ENCODE data around the gene MYPOP. TPM values are rescaled to one million over a fixed set of nuclear protein-coding genes. Genes with fewer than 3 reads are reported as not detected.

Gene MYPOP
- polyA plus RNA-seq, 3 donors: 0.08 to 5.9 (median 0.39) TPM

DNA sequence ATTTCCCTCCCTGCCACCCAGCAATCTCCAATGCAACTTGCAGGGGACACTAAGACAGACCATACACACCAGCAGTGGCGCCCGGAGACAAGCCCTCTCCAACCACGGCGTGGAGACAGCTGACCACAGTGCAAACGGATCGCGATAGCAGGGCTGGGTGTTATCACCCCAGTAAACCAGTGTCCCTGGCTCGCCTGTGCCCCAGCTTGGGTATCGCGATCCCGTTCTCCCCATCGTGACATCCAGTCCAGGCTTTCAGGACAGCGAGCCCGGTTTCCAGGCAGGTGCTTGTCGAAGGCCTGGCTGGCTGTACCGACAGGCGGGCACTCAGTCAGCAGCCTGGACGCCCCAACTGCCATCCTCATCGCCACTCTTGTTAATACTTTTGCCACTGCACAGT lies 32.9 kb upstream of the MYPOP start:
- TF ChIP-seq, protein P1, sequence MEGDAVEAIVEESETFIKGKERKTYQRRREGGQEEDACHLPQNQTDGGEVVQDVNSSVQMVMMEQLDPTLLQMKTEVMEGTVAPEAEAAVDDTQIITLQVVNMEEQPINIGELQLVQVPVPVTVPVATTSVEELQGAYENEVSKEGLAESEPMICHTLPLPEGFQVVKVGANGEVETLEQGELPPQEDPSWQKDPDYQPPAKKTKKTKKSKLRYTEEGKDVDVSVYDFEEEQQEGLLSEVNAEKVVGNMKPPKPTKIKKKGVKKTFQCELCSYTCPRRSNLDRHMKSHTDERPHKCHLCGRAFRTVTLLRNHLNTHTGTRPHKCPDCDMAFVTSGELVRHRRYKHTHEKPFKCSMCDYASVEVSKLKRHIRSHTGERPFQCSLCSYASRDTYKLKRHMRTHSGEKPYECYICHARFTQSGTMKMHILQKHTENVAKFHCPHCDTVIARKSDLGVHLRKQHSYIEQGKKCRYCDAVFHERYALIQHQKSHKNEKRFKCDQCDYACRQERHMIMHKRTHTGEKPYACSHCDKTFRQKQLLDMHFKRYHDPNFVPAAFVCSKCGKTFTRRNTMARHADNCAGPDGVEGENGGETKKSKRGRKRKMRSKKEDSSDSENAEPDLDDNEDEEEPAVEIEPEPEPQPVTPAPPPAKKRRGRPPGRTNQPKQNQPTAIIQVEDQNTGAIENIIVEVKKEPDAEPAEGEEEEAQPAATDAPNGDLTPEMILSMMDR (IDR thresholded peaks at IDR 0.05): no peak
- H3K27ac ChIP-seq (ENCODE audit: low read depth in 1 of 2, low read length in 2 of 2): no peak overlapping the region
- Mint-ChIP-seq H3K27ac (no peak overlapping the region), H3K4me1 (no peaks in the 10 kb centered on the region), H3K4me3 (no peak overlapping the region), H3K9me3 (peaks cover 0 to 15% (median 10%) of the 10 kb centered on the region in 7 donors), H3K27me3 (ENCODE audit: low read depth in 3 of 3) (peaks cover 21 to 61% (median 52%) of the 10 kb centered on the region in 3 donors), H3K36me3 (no peaks in the 10 kb centered on the region)
- no peak for DNase-seq
- H3K9me3 ChIP-seq (replicated peaks in 1 of 2; ENCODE audit: control insufficient read depth in 1 of 2, insufficient read depth in 1 of 2, low read length in 2 of 2): peaks cover 3 to 9% of the 10 kb centered on the region in 2 donors
- H3K4me2 ChIP-seq (replicated peaks; ENCODE audit: extremely low read depth, low read length, poor library complexity, severe bottlenecking): no peak overlapping the region
- no peak overlapping the region for H3K4me3 ChIP-seq (replicated peaks in 1 of 3; ENCODE audit: low read depth in 2 of 3, low read length in 3 of 3)
- 80% methylated on average over 13 of the region's 19 CpGs for WGBS (ENCODE audit: insufficient coverage)
- H3K36me3 ChIP-seq (replicated peaks in 1 of 2; ENCODE audit: control insufficient read depth in 1 of 2, insufficient read depth in 2 of 2, low read length in 2 of 2): no peaks in the 10 kb centered on the region
- H3K27me3 ChIP-seq (ENCODE audit: control insufficient read depth in 2 of 2, insufficient read depth in 2 of 2, low read length in 2 of 2): peaks cover 9 to 29% of the 10 kb centered on the region in 2 donors
- H3K9ac ChIP-seq (ENCODE audit: insufficient read depth, low read length, poor library complexity, severe bottlenecking): no peak overlapping the region
- H3K4me1 ChIP-seq (ENCODE audit: control insufficient read depth in 1 of 2, insufficient read depth in 2 of 2, low read length in 2 of 2): no peaks in the 10 kb centered on the region
- no peaks in the 10 kb centered on the region for H4K20me1 ChIP-seq (ENCODE audit: insufficient read depth, low read length)
- no peaks in the 10 kb centered on the region for H3K79me2 ChIP-seq (ENCODE audit: insufficient read depth, low read length)
- intact Hi-C loops (cut with micrococcal nuclease): no loop called here
- H2AFZ ChIP-seq (ENCODE audit: insufficient read depth, low read depth, low read length, poor library complexity, severe bottlenecking): no peak overlapping the region

DNA sequence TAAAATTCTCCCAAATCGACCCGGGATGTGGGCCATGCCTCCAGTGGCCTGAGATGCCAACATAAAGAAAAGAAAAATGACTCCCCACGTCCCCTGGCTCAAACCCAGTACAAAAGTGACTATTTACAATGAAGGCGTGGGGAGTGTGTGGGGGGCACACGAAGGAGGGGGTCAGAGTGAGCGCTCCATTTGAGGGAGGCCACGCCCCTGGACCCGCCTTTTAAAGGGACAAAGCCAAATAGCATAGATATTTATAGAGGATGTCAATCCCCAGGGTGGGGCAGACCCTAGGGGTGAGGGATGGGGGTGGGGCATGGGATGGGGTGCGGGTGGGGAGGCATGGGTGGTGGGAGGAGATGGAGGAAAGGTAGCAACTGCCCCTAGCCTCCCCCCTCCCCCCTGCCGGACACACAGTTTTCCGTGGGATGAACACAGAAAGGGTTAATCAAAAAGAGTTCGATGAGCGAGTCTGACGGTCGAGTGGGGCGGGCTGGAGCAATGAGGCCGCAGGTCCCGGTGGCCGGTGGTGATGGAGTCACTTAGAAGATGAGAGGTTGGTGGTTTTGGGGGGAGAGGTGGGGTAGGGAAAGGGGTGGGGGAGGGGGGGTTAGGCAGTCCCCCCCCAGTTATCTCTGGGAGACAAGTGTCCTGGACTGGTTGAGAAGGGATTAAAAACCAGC lies 32.3 kb upstream of the MYPOP start:
- H3K36me3 Mint-ChIP-seq: no peaks in the 10 kb centered on the region
- no peaks in the 10 kb centered on the region for H3K4me1 Mint-ChIP-seq
- Histone ChIP-seq H3K27ac (ENCODE audit: low read depth in 1 of 2, low read length in 2 of 2) (no peak overlapping the region), H3K9me3 (replicated peaks in 1 of 2; ENCODE audit: control insufficient read depth in 1 of 2, insufficient read depth in 1 of 2, low read length in 2 of 2) (peaks cover 3 to 9% of the 10 kb centered on the region in 2 donors), H3K4me1 (ENCODE audit: control insufficient read depth in 1 of 2, insufficient read depth in 2 of 2, low read length in 2 of 2) (no peaks in the 10 kb centered on the region), H3K27me3 (ENCODE audit: control insufficient read depth in 2 of 2, insufficient read depth in 2 of 2, low read length in 2 of 2) (peaks cover 9 to 26% of the 10 kb centered on the region in 2 donors), H2AFZ (ENCODE audit: insufficient read depth, low read depth, low read length, poor library complexity, severe bottlenecking) (no peak overlapping the region), H3K4me2 (replicated peaks; ENCODE audit: extremely low read depth, low read length, poor library complexity, severe bottlenecking) (no peak overlapping the region), H3K36me3 (replicated peaks in 1 of 2; ENCODE audit: control insufficient read depth in 1 of 2, insufficient read depth in 2 of 2, low read length in 2 of 2) (no peaks in the 10 kb centered on the region), H3K9ac (ENCODE audit: insufficient read depth, low read length, poor library complexity, severe bottlenecking) (no peak overlapping the region), H4K20me1 (ENCODE audit: insufficient read depth, low read length) (no peaks in the 10 kb centered on the region), H3K79me2 (ENCODE audit: insufficient read depth, low read length) (no peaks in the 10 kb centered on the region), H3K4me3 (replicated peaks in 1 of 3; ENCODE audit: low read depth in 2 of 3, low read length in 3 of 3) (no peak overlapping the region)
- H3K27ac Mint-ChIP-seq: no peak overlapping the region
- 46% methylated on average over 4 of the region's 19 CpGs for WGBS (ENCODE audit: insufficient coverage)
- peaks cover 0 to 13% (median 9%) of the 10 kb centered on the region in 7 donors for H3K9me3 Mint-ChIP-seq
- H3K4me3 Mint-ChIP-seq: no peak overlapping the region
- DNase-seq: no peak
- peaks cover 22 to 61% (median 54%) of the 10 kb centered on the region in 3 donors for H3K27me3 Mint-ChIP-seq (ENCODE audit: low read depth in 3 of 3)
- TF ChIP-seq, protein P1 (IDR thresholded peaks at IDR 0.05): no peak
- intact Hi-C loops (cut with micrococcal nuclease): no loop called here

All from CD14-positive monocyte (primary cell).